GM18526 (cell line): ENCODE measurements around the gene SLC17A1.

Experiments
- POLR2A ChIP-seq: IDR thresholded peaks from 3 replicates; pipeline ENCODE4 v1.6.1; 2011; ENCODE audit not compliant: insufficient read length; ENCODE audit errors: extremely low read depth

SLC17A1 gene

GRCh38 chr6:25851961-25852360 is 20.1 kb upstream of the SLC17A1 start:
- TF ChIP-seq POLR2A: no peak

- no peak for TF ChIP-seq POLR2A
These were observed 12.7 kb upstream of the SLC17A1 start for GRCh38 chr6:25844518-25844917.

- TF ChIP-seq POLR2A: no peak
These were observed 10.7 kb upstream of the SLC17A1 start for GRCh38 chr6:25842526-25842925.

GRCh38 chr6:25835442-25836283 is 3.8 kb upstream of the SLC17A1 start:
- TF ChIP-seq POLR2A: no peak

GRCh38 chr6:25834950-25835349 is 3.1 kb upstream of the SLC17A1 start:
- TF ChIP-seq POLR2A: no peak

- no peak for TF ChIP-seq POLR2A
These were observed 1.3 kb upstream of the SLC17A1 start for GRCh38 chr6:25833136-25833535.

- TF ChIP-seq POLR2A: no peak
These were observed 818 bp upstream of the SLC17A1 start for GRCh38 chr6:25832670-25833069.

- TF ChIP-seq POLR2A: no peak
These were observed 433 bp upstream of the SLC17A1 start for GRCh38 chr6:25832307-25832662.

- TF ChIP-seq POLR2A: no peak
These were observed 1.4 kb downstream of the SLC17A1 start for GRCh38 chr6:25830458-25830857.

GRCh38 chr6:25829375-25829774 is 2.5 kb downstream of the SLC17A1 start:
- no peak for TF ChIP-seq POLR2A

GRCh38 chr6:25821341-25821740 is 10.5 kb downstream of the SLC17A1 start:
- no peak for TF ChIP-seq POLR2A

- no peak for TF ChIP-seq POLR2A
These were observed 15.6 kb downstream of the SLC17A1 start for GRCh38 chr6:25816252-25816651.

- TF ChIP-seq POLR2A: no peak
These were observed 16.7 kb downstream of the SLC17A1 start for GRCh38 chr6:25815194-25815593.

GRCh38 chr6:25804804-25805203 is 27.0 kb downstream of the SLC17A1 start:
- TF ChIP-seq POLR2A: no peak

GRCh38 chr6:25801436-25801835 is 30.4 kb downstream of the SLC17A1 start:
- no peak for TF ChIP-seq POLR2A

- no peak for TF ChIP-seq POLR2A
These were observed 37.1 kb downstream of the SLC17A1 start for GRCh38 chr6:25794784-25795183.

GRCh38 chr6:25793970-25794369 is 37.9 kb downstream of the SLC17A1 start:
- TF ChIP-seq POLR2A: no peak
